ENCODE data around the gene PPP4C.

The PPP4C gene

DNA sequence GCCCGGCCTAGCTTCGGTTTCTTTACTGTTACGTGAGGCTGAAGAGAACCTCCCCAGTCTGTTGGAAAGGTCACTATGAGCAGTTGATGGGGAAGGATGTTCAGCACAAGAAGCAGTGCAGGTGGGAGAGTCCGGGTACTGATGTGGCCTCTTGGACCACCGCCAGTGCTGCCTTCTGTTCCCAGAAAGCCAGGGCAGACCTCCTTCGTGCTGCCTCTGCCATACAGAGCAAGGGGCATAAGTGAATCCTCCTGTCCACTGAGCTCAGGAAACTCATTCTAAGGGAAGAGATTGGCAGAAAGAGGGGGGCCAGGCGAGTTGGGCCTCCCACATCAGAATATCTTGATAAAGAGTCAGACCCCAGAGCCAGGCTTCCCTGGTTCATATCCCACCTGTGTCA, 3.7 kb downstream of the PPP4C start:
- Histone ChIP-seq H3K9me2 (replicated peaks; ENCODE audit: control insufficient read depth, low read length) (no peaks in the 10 kb centered on the region), H3K27ac (ENCODE audit: low read depth, low read length) (no peak overlapping the region), H3K4me1 (ENCODE audit: control insufficient read depth, low read length) (peaks cover 27% of the 10 kb centered on the region), H3K9me3 (ENCODE audit: control insufficient read depth, insufficient read depth, low read length) (no peaks in the 10 kb centered on the region), H3K79me2 (ENCODE audit: control insufficient read depth, low read length) (peaks cover 60% of the 10 kb centered on the region), H4K20me1 (ENCODE audit: control insufficient read depth, insufficient read depth, low read depth, low read length) (peaks cover 20% of the 10 kb centered on the region), H3K4me2 (ENCODE audit: low read length) (no peak overlapping the region), H3K27me3 (ENCODE audit: control insufficient read depth, low read length) (no peaks in the 10 kb centered on the region), H3K4me3 (ENCODE audit: low read length) (no peak overlapping the region), H3K36me3 (ENCODE audit: control insufficient read depth, low read length) (peaks cover 78% of the 10 kb centered on the region), H3F3A (ENCODE audit: control insufficient read depth, insufficient read depth) (peaks cover 7% of the 10 kb centered on the region)
- no peak for TF ChIP-seq EZH2phosphoT487 (IDR thresholded peaks at IDR 0.05; ENCODE audit: borderline replicate concordance, low read length)
- TF ChIP-seq, protein P1, sequence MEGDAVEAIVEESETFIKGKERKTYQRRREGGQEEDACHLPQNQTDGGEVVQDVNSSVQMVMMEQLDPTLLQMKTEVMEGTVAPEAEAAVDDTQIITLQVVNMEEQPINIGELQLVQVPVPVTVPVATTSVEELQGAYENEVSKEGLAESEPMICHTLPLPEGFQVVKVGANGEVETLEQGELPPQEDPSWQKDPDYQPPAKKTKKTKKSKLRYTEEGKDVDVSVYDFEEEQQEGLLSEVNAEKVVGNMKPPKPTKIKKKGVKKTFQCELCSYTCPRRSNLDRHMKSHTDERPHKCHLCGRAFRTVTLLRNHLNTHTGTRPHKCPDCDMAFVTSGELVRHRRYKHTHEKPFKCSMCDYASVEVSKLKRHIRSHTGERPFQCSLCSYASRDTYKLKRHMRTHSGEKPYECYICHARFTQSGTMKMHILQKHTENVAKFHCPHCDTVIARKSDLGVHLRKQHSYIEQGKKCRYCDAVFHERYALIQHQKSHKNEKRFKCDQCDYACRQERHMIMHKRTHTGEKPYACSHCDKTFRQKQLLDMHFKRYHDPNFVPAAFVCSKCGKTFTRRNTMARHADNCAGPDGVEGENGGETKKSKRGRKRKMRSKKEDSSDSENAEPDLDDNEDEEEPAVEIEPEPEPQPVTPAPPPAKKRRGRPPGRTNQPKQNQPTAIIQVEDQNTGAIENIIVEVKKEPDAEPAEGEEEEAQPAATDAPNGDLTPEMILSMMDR (IDR thresholded peaks at IDR 0.05; ENCODE audit: low read depth, low read length, poor library complexity, severe bottlenecking), result no peak

DNA sequence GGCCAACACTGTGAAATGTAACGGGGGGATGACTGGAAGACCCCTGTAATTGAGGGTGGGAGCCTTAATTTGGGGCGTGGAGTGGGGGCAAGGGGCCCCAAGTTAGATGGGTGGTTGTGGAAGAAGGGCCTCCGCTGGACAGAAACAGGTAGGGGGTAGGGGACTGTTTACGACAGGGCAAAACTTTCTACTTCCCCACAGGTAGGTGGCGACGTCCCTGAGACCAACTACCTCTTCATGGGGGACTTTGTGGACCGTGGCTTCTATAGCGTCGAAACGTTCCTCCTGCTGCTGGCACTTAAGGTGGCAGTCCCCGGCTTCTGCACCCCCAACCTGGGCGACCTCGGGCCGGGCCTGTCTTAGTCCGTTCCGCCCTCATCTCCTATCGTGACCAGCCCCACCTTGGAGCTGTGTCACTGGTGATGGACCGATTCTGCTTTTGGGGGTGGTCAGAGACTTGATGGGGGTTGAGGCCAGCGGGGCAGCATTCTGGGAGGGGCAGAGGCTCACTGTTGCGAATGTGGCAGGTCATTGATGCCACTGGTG, 6.8 kb downstream of the PPP4C start:
- no peaks in the 10 kb centered on the region for H3F3A ChIP-seq (ENCODE audit: control insufficient read depth, insufficient read depth)
- no peak overlapping the region for H3K4me2 ChIP-seq (ENCODE audit: low read length)
- H4K20me1 ChIP-seq (ENCODE audit: control insufficient read depth, insufficient read depth, low read depth, low read length), result peaks cover 6% of the 10 kb centered on the region; the same call in 1 of the 2 replicates
- H3K9me3 ChIP-seq (ENCODE audit: control insufficient read depth, insufficient read depth, low read length), result no peaks in the 10 kb centered on the region
- no peaks in the 10 kb centered on the region for H3K27me3 ChIP-seq (ENCODE audit: control insufficient read depth, low read length)
- peaks cover 70% of the 10 kb centered on the region for H3K36me3 ChIP-seq (ENCODE audit: control insufficient read depth, low read length)
- H3K4me1 ChIP-seq (ENCODE audit: control insufficient read depth, low read length), result peaks cover 6% of the 10 kb centered on the region
- H3K79me2 ChIP-seq (ENCODE audit: control insufficient read depth, low read length), result peaks cover 35% of the 10 kb centered on the region
- H3K9me2 ChIP-seq (replicated peaks; ENCODE audit: control insufficient read depth, low read length), result no peaks in the 10 kb centered on the region
- H3K27ac ChIP-seq (ENCODE audit: low read depth, low read length), result no peak overlapping the region
- TF ChIP-seq, protein P1 (IDR thresholded peaks at IDR 0.05; ENCODE audit: low read depth, low read length, poor library complexity, severe bottlenecking), result peak; percentile 26
- no peak for TF ChIP-seq EZH2phosphoT487 (IDR thresholded peaks at IDR 0.05; ENCODE audit: borderline replicate concordance, low read length)
- H3K4me3 ChIP-seq (ENCODE audit: low read length), result no peak overlapping the region

DNA sequence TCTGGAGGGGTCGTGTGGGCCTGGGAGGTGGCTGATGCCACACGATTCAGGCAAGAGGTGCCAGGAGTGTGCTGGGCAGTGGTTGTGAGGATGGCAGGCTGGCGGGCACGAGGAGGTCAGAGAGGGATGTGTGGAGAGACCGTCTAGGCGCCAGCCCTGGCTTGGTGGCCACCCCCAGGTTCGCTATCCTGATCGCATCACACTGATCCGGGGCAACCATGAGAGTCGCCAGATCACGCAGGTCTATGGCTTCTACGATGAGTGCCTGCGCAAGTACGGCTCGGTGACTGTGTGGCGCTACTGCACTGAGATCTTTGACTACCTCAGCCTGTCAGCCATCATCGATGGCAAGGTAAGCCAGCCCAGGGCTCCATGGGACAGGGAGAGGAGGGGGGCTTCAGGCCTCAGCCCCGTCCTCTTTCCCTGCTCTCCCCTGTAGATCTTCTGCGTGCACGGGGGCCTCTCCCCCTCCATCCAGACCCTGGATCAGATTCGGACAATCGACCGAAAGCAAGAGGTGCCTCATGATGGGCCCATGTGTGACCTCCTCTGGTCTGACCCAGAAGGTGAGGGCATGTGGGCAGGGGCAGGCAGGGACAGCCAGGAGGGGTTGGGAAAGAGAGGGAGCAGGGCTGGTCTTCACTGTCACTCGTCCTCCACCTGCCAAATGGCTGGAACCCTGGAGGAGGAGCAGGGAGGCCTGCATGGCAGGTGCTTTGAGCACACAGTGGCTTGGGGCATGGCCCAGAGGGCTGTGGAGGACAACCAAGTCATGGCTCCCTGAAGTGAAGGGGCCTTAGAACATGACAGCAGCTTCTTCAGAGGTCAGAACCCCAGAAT, 7.6 kb downstream of the PPP4C start:
- Histone ChIP-seq H4K20me1 (ENCODE audit: control insufficient read depth, insufficient read depth, low read depth, low read length) (peaks cover 3% of the 10 kb centered on the region; the same call in 1 of the 2 replicates), H3K9me3 (ENCODE audit: control insufficient read depth, insufficient read depth, low read length) (no peaks in the 10 kb centered on the region), H3K4me3 (ENCODE audit: low read length) (no peak overlapping the region), H3K36me3 (ENCODE audit: control insufficient read depth, low read length) (peaks cover 62% of the 10 kb centered on the region), H3K27ac (ENCODE audit: low read depth, low read length) (no peak overlapping the region), H3K79me2 (ENCODE audit: control insufficient read depth, low read length) (peaks cover 27% of the 10 kb centered on the region), H3K27me3 (ENCODE audit: control insufficient read depth, low read length) (no peaks in the 10 kb centered on the region), H3F3A (ENCODE audit: control insufficient read depth, insufficient read depth) (no peaks in the 10 kb centered on the region), H3K4me1 (ENCODE audit: control insufficient read depth, low read length) (no peaks in the 10 kb centered on the region), H3K4me2 (ENCODE audit: low read length) (no peak overlapping the region), H3K9me2 (replicated peaks; ENCODE audit: control insufficient read depth, low read length) (no peaks in the 10 kb centered on the region)
- no peak for TF ChIP-seq EZH2phosphoT487 (IDR thresholded peaks at IDR 0.05; ENCODE audit: borderline replicate concordance, low read length)
- TF ChIP-seq, protein P1 (IDR thresholded peaks at IDR 0.05; ENCODE audit: low read depth, low read length, poor library complexity, severe bottlenecking), result no peak

Measured in DOHH2 (cell line).